GM03348 (cell line): ENCODE results near the gene RNF31.
"Not testable (repeated sequence)": the region's sequence is repeated elsewhere in the genome, so short reads cannot be mapped to it uniquely, and the experiment has no call there.

Experiments
- DNase-seq: peaks from one replicate; pipeline ENCODE4 v3.0.0; 2012; ENCODE audit warnings: low spot score

The RNF31 gene

DNA sequence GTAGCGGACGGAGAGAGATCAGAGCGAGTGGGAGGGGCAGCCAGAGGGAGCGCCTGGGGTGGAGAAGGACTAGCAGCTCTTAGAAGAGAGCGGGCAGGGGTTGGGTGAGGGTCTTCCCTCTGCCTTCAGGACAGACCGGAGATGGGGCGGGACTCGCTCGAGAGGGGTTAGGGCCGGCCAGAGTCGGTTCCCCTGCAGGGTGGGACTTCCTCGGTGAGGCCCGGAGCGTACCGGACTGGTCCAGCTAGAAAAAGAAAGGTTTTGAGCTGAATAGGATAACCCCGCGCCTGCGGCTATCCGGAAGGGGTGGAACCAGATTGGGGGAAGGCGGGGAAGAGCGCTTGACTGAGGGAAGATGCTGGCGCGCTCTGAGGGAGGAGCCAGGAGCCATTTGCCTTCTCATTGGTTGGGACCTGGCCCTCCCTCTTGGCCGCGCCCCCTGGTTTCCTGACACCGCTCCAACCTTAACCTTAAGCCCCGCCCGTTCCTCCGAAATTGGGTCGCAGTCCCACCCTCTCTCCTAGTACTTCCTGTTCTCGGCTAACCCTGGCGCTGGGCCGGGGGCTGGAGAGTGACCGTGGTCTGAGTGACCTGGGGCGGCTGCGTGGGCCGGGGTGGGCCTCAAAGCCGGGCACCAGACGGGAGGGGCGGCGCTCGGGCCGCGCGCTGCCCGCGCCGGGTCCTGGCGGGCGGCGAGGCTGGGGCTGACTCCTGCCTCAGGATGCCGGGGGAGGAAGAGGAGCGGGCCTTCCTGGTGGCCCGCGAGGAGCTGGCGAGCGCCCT, at the start of gene RNF31:
RNF31 (plus strand) TSS at position 521 of the 783 bp plus-strand sequence; CDS start at position 722, 201 bp downstream.
- DNase-seq, result peak; percentile 98

DNA sequence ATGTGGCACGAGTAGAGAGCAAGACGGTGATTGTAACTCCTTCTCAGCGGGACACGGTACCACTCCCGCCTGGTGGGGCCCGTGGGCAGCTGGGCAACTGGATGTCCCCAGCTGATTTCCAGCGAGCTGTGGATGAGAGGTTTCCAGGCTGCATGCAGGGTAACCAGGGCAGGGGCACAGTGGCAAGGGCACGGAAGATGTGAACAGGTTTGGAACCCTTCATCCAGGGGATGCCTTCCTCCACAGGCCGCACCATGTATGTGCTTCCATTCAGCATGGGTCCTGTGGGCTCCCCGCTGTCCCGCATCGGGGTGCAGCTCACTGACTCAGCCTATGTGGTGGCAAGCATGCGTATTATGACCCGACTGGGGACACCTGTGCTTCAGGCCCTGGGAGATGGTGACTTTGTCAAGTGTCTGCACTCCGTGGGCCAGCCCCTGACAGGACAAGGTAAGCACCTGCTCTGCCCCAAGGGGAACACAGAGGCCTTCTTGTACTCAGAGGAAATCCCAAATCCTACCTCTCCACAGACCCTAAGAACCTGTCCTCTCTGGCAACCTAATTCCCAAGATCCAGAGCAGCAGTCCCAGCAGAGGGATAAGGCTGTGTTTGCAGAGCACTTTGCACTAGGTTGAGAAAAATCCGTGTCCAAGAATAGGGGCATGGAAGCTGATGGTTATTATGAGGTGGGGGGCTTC, 48.9 kb upstream of the RNF31 start:
- DNase-seq, result no peak

DNA sequence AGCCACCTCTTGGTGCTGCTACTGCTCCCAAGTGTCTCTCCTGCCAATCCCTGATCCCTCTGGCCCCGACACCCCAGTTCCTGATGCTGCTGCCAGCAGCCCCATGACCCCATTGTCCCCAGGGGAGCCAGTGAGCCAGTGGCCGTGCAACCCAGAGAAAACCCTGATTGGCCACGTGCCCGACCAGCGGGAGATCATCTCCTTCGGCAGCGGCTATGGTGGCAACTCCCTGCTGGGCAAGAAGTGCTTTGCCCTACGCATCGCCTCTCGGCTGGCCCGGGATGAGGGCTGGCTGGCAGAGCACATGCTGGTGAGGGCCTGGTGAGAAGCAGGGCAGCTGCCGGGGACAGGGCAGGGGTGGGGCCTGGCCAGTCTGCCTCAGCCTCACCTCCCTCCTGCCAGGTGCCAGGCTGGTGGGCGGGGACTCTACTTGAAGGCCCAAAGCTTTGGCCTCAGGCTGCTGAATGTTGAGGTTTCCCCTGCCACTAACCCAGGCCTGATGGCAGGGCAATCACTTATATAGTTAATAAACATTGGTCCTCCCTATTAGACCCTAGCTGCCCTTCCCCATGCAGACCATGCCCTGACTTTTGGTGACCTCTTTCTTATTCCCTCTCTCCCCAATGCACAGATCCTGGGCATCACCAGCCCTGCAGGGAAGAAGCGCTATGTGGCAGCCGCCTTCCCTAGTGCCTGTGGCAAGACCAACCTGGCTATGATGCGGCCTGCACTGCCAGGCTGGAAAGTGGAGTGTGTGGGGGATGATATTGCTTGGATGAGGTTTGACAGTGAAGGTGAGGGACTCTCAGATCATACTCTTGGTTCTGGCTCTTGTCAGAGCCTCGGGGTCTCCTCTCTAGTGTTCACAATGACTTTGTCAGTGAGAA, 48.1 kb upstream of the RNF31 start:
- no peak for DNase-seq

DNA sequence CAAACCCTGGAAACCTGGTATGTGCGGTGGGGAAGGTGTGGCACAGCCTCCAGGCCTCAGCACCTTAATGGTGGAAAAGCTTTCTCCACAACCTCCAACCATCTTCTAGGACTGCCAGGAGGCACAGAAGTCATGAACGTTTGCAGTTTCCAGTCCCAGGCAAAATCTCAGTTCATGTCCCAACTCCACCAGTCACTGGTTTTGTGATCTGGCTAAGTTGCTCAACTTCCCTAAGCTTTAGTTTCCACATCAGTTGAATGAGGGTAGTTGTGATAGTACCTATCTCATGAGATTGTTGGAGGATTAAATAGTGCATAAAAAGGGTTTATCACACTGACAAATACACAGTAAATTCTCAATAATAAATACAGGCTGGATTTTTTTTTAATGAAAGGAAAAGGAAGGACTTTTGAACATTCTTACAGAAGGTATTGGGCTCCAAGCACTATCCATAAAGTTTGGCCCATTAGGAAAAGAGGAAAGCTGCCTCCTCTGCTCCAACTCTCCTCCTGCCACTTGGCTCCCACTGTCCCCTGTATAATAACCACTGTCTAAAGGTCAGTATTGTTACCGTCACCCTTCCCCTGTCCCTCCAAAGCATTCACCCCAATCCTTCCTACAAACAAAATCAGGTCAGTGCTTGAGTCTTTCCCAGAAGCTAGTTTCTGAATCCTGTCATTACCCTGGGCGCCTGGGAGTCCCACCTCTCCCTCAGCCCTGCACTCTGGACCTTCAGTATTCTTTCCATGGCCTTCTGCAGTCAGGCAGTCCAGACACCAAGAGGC, 46.9 kb upstream of the RNF31 start:
- no peak for DNase-seq

DNA sequence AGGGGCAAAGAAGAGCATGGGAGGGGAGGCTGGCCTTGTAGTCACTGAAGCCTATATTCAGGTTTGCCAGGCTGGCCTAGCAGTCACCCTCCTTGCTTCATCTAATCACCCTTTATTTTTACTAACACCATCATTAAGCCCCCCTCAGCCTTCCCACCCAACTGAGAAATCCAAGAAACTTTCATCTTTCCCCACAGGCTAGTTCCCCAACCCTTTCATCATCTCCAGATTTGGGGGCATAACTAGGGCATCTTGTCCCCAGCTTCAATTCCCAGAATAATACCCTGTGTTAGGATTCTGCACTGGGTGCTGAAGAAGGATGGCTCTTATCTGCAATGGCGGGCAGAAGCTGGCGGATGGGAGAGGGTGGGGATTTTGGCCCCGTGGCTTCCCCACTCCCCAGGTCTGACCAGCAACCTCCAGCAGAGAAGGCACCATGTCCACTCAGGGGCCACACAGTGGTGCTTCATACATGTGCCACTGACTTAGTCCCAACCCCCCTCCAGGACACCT, 46.3 kb upstream of the RNF31 start:
- no peak for DNase-seq

DNA sequence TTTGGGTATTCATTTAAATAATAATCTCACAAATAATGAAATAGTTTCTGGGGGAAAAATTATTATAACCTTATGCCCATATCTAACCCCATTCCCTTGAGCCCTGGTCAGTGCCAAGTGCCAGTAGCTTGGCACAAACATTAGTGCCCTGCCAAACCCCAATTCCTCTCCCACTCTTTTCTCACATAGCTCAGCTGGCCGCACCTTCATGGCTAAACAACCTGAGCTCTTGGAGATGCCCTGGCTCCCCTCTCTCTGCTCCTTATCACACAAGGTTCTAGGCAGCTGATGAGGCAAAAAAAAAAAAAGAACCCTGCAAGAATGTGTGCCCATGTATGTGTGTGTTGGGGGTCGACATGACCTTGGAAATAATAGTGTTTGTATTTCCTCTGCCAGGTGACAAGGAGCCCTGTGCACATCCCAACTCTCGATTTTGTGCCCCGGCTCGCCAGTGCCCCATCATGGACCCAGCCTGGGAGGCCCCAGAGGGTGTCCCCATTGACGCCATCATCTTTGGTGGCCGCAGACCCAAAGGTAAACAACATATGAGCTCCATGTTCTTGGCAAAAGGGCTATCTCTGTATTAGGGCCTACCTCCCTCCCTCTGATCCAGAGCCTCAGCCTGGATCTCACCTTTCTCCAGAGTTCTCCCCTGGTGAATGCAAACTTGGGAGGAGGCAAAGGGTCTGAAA, 44.8 kb upstream of the RNF31 start:
- no peak for DNase-seq

DNA sequence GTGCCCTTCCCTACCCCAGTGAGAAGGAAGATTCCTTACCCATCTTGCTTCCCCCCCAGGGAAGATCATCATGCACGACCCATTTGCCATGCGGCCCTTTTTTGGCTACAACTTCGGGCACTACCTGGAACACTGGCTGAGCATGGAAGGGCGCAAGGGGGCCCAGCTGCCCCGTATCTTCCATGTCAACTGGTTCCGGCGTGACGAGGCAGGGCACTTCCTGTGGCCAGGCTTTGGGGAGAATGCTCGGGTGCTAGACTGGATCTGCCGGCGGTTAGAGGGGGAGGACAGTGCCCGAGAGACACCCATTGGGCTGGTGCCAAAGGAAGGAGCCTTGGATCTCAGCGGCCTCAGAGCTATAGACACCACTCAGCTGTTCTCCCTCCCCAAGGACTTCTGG, 43.8 kb upstream of the RNF31 start:
- DNase-seq, result no peak

DNA sequence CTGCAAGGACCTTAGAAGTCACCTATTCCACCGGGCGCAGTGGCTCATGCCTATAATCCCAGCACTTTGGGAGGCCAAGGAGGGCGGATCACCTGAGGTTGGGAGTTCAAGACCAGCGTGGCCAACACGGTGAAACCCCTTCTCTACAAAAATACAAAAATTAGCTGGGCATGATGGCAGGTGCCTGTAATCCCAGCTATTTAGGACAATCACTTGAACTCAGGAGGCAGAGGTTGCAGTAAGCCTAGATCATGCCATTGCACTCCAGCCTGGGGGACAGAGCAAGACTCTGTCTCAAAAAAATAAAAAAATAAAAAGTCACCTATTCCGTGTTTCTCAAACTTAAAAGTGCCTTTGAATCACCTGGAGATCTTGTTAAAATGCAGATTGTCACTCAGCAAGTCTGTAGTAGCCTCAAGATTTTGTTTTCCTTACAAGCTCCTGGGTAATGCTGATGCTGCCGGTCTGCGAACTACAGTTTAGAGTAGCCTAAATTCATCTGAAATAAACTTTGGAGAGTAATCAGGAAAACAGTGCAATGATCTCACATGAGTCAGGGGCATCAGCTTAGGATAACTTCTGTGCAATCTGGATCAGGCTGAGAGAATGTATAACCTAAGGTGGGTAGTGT, 41.6 kb upstream of the RNF31 start:
- not testable (repeated sequence) for DNase-seq

DNA sequence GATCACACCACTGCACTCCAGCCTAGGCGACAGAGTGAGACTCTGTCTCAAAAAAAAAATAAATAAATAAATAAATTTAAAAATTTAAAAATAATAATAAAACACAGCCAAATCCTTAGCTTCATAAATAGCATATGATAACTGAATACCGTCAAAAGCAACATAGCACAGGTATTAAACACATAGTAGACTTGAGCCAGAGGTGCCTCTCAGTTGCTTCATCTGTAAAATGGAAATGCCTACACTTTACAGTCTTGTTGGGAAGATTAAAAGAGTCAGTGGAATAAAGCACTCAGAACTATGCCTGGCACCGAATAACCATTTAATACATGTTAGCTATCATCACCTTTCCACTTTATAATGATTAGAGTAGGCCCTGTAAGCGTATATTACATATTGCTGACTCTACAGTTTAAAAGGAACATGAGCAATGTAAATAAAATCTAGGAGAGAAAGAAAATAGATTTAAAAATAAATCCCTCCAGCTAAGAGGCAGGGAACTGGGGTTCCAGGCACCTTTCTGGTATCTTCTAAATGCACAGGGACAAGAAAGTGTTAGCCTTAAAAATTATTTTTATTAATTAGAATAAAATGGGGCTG, 40.5 kb upstream of the RNF31 start:
- no peak for DNase-seq

DNA sequence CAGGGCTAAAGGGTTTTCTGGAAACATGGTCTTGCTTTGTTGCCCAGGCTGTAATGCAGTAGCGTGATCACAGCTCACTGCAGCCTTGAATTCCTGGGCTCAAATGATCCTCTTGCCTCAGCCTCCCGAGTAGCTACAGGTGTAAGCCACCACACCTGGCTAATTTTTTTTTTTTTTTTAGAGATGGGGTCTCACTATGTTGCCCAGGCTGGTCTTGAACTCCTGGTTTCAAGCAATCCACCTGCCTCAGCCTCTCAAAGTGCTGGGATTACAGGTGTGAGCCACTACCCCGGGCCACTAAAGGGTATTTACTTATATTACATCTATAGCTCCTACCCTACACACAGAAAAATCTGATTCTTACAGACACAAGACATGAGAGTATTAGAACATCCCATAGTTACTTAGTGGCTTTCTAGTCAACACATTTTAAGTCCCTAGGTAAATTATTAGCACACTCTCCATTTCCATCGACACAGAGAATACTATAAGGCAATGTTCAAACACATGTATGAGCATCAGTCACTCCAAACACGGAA, 38.9 kb upstream of the RNF31 start:
- DNase-seq, result no peak

DNA sequence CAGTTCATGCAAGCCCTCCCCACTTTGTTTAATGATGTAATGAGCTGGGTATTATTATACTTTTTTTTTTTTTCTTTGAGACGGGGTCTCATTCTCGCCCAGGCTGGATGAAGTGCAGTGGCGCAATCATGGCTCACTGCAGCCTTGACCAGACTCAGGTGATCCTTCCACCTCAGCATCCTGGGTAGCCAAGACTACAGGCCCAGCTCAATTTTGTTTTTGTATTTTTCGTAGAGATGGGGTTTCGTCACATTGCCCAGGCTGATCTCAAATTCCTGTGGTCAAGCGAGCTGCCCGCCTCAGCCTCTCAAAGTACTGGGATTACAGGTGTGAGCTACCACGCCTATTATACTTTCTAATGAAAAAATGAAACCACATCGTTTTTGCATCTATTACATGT, 37.2 kb upstream of the RNF31 start:
- DNase-seq, result no peak

DNA sequence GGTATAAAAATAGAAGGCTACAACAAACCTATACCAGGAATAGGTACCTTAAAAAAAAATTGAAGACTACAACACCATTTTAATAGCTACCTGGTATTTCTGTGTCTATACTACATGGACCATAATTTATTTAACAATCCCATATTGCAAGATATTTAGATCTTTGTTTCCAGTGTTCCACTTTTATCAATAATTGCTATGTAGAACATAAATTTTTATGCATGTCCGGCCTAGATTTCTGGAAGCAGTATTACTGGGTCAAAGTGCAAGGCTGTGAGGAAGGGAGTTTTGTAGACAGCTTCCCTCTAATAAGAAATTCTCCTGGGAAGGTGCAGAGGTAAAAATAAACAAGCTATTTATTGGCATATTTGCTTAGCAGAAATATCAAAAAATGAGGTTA, 36.8 kb upstream of the RNF31 start:
- no peak for DNase-seq

DNA sequence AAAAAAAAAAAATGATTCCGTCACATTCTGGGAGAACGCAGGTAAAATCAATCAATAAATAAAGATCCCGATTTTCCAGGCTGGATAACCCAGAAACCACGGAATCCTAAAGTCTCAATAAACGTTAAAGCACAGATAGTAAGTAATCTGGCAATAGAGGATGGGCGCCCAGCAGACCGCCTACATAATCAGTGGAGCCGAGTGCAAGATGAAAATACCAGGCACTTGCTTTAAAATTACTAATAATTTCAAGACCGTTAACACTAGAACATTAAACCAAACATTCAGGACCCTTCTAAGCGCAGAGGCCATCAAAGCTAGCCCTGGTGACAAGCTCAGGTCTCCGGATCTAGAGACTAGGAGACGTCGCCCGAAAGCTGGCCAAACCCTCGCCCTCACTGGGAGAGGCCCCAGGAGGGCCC, 33.9 kb upstream of the RNF31 start:
- no peak for DNase-seq

DNA sequence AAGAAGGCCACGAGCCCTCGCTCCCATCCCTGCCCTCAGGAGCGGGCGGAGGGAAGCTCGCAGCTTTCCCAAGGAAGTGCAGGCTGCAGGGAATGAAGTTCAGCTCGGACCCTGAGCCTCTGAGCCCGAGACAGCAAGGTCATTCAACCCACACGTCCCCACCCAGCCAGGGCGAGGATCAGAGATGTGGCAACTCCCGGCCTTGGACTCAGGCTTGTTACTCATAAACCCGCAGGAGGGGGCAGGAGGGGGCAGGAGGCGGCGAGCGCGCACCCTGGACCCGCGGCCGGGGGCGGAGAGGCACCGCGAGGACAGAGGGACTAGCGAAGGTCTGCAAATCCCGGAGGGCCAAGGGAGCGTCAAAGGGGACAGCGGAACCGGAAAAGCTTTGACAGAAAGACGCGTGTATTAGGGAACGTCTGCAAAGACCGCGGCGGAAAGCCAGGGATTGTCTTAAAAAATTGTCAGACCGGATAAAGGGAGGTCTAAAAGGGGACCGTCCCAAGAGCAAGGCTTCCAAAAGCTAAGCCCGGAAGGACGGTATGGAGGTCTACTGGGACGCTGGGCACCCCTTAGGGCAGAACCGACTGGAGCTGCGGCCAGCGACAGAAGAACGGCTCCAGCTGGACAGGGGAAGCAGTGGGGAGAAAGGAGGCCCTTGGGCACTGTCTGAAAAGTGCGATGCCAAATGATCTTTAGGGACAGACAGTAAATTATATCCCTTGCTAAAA, 33.3 kb upstream of the RNF31 start:
- DNase-seq, result peak; percentile 86

DNA sequence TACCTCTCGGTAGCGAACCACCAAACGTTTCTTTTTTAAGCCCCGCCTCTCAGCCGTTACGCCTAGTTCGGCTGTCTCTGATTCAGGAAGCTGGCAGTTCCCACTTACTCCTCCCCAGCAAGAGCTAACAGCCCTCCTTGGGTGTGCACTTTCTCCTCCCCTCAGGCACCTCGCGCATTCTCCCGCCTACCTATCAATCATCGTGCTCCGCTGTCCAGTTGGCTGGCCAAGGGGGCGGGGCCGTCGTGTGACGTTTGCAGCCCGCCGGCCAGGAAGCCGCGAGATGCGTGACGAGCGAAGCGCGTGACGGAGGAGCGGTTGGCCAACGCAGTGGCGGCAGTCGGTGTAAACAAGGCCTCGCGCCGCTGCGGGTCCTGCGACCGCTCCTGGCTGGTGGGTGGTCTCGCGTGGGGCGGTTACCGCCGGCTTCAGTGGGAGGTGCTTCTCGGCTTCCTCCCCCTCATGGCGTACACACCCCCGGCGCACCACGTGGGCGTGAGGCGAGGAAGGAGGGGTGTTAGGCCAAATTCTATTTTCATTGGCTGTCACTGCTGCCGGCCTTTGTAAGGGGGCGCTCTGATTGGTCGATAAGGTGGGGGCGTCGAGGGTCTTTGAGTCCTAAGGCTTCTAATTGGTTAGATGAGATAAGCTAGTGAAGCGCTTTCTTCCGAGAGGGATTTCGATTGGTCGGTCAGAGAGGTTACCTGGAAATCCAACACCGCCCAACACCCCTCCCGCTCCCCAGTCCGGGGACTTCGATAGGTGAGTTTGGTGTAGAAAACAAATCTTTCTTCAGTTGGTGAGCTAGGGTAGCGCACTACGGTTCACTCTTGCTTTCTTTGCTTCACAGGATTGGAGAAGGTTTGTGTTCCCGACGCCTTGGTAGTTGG, 32.5 kb upstream of the RNF31 start, which contains the start of the genes DCAF11 and NRL:
DCAF11 (plus strand) TSS at position 246 of the 890 bp plus-strand sequence. CDS start 818 bp downstream, outside the sequence.
NRL (minus strand) TSS at position 418 of the 890 bp plus-strand sequence. CDS start 32,101 bp downstream, outside the sequence.
- DNase-seq, result peak; percentile 97

DNA sequence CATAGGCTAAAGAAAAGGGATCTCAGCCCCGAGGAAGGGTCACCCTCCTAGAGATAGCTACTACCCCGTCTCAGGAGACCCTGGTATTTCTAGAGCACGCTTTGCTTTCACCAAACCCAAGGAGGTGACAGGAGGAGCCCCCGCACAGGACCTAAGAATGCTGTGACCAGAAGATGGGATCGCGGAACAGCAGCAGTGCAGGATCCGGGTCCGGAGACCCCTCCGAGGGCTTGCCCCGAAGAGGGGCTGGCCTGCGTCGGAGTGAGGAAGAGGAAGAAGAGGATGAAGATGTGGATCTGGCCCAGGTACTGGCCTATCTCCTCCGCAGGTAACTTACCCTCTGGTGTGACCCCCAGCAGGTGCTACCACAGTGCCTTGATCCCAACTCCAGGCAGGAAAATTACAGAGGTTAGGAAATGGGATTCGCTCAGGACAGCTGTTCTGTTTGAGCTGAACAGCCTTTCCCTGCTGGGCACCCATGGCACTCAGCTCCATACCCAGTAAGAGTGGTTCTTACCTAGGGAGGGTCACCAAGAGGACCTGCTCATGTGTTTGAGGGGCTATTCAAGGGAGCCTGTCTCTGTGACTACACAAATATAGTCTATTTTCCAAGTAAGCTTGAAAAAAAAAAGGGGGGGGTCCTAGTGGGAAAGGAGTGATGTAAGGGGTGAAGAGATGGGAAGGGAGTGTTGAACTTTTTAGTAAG, 31.7 kb upstream of the RNF31 start:
- no peak for DNase-seq
